Neural cell (in vitro differentiated cells): ENCODE results near the gene LHPP. TPM values are rescaled to one million over a fixed set of nuclear protein-coding genes. Genes with fewer than 3 reads are reported as not detected.

Source experiments
- H2AFZ ChIP-seq: fragments of 200-600, 300-800 bp; sonication (generic), shearing (Covaris generic); 2 replicates; pipeline ENCODE4 v1.6.0; 2014; ENCODE audit warnings: low read depth, mild to moderate bottlenecking, antibody characterized with exemption, low read length, moderate library complexity
- H3F3A ChIP-seq: fragments of 200-600 bp; shearing (Covaris generic); 2 replicates; pipeline ENCODE4 v1.6.1; 2016; ENCODE audit warnings: mild to moderate bottlenecking, moderate library complexity, mixed read lengths, antibody characterized with exemption, low read length; ENCODE audit not compliant: insufficient read depth, poor library complexity, severe bottlenecking
- H3K27ac ChIP-seq: fragments of 200-600, 300-800 bp; sonication (generic), shearing (Covaris generic); 2 replicates; pipeline ENCODE4 v1.5.1; 2014; ENCODE audit warnings: mild to moderate bottlenecking, low read length, moderate library complexity
- H3K27me3 ChIP-seq: fragments of 300-800, 200-600 bp; sonication (generic), shearing (Covaris generic); 2 replicates; pipeline ENCODE4 v1.6.0; 2014; ENCODE audit warnings: mild to moderate bottlenecking, low read depth, low read length, moderate library complexity; ENCODE audit not compliant: insufficient read depth
- H3K36me3 ChIP-seq: fragments of 300-800, 200-600 bp; sonication (generic), shearing (Covaris generic); 2 replicates; pipeline ENCODE4 v1.5.1; 2014; ENCODE audit warnings: mild to moderate bottlenecking, antibody characterized with exemption, low read length, moderate library complexity; ENCODE audit not compliant: insufficient read depth
- H3K4me2 ChIP-seq: fragments of 300-800, 200-600 bp; sonication (generic), shearing (Covaris generic); 2 replicates; pipeline ENCODE4 v1.6.0; 2014; ENCODE audit warnings: mild to moderate bottlenecking, low read length
- H3K4me3 ChIP-seq: fragments of 300-800, 200-600 bp; sonication (generic), shearing (Covaris generic); 2 replicates; pipeline ENCODE4 v1.5.1; 2014; ENCODE audit warnings: mild to moderate bottlenecking, low read length, moderate library complexity
- H3K79me2 ChIP-seq: fragments of 200-600 bp; shearing (Covaris generic); replicated peaks from 2 replicates; pipeline ENCODE4 v1.6.0; 2014; ENCODE audit warnings: mild to moderate bottlenecking, low read length, moderate library complexity; ENCODE audit not compliant: insufficient read depth
- H3K9ac ChIP-seq: fragments of 300-800, 200-600 bp; sonication (generic), shearing (Covaris generic); 2 replicates; pipeline ENCODE4 v1.6.1; 2016; ENCODE audit warnings: mild to moderate bottlenecking, low read length, mixed read lengths
- H3K9me2 ChIP-seq: fragments of 200-600 bp; shearing (Covaris generic); 2 replicates; pipeline ENCODE4 v1.6.1; 2016; ENCODE audit warnings: mild to moderate bottlenecking, low read length, mixed read lengths; ENCODE audit not compliant: insufficient read depth
- H3K9me3 ChIP-seq: fragments of 200-600, 300-800 bp; sonication (generic), shearing (Covaris generic); 2 replicates; pipeline ENCODE4 v1.6.1; 2016; ENCODE audit warnings: mild to moderate bottlenecking, mixed run types, low read length, moderate library complexity, mixed read lengths
- H4K20me1 ChIP-seq: fragments of 200-600 bp; shearing (Covaris generic); 2 replicates; pipeline ENCODE4 v1.6.1; 2016; ENCODE audit warnings: mild to moderate bottlenecking, mixed run types; ENCODE audit not compliant: insufficient read depth
- EP300 ChIP-seq: fragments of 450-650 bp; conservative IDR thresholded peaks from 2 replicates; pipeline ENCODE4 v1.6.1; 2014; ENCODE audit warnings: antibody characterized with exemption, mild to moderate bottlenecking, moderate library complexity; ENCODE audit not compliant: poor library complexity, severe bottlenecking
- EZH2 ChIP-seq: fragments of 200-600, 300-800 bp; shearing (Covaris generic), sonication (generic); IDR thresholded peaks from 2 replicates; pipeline ENCODE4 v1.6.1; 2014; ENCODE audit warnings: antibody characterized with exemption, low read length, borderline replicate concordance, mild to moderate bottlenecking; ENCODE audit not compliant: insufficient read depth, poor library complexity, severe bottlenecking
- MXI1 ChIP-seq: fragments of 450-650 bp; conservative IDR thresholded peaks from 2 replicates; pipeline ENCODE4 v1.6.1; 2014; ENCODE audit warnings: antibody characterized with exemption, mild to moderate bottlenecking; ENCODE audit not compliant: poor library complexity, severe bottlenecking
- POLR2AphosphoS5 ChIP-seq: IDR thresholded peaks from 2 replicates; pipeline ENCODE4 v1.6.1; 2012
- RAD21 ChIP-seq: fragments of 450-650 bp; conservative IDR thresholded peaks from 2 replicates; pipeline ENCODE4 v1.6.1; 2014; ENCODE audit warnings: antibody characterized with exemption, mild to moderate bottlenecking, moderate library complexity
- SMC3 ChIP-seq: fragments of 450-650 bp; conservative IDR thresholded peaks from 2 replicates; pipeline ENCODE4 v1.6.1; 2014; ENCODE audit warnings: antibody characterized with exemption, mild to moderate bottlenecking, moderate library complexity; ENCODE audit not compliant: poor library complexity
- TAF1 ChIP-seq: IDR thresholded peaks from 2 replicates; pipeline ENCODE4 v1.6.1; 2012; ENCODE audit warnings: low read depth
- polyA plus RNA-seq: library from polyadenylated mRNA; depleted of rRNA; stranded (reverse); fragments of >200 nt; gene quantifications from 2 replicates; pipeline ENCODE4 v1.2.3, GENCODE V29; 2014
- TF ChIP-seq, protein P1 (sequence below): IDR thresholded peaks from 2 replicates; pipeline ENCODE4 v1.6.1; 2012; ENCODE audit warnings: borderline replicate concordance
- TF ChIP-seq, protein P2 (sequence below): fragments of 450-650 bp; IDR thresholded peaks from 2 replicates; pipeline ENCODE4 v1.5.1; 2014; ENCODE audit warnings: antibody characterized with exemption, mild to moderate bottlenecking, moderate library complexity; ENCODE audit not compliant: poor library complexity, severe bottlenecking

The LHPP gene
- polyA plus RNA-seq, 1 donor from 2014 or later = 16.0 TPM

DNA sequence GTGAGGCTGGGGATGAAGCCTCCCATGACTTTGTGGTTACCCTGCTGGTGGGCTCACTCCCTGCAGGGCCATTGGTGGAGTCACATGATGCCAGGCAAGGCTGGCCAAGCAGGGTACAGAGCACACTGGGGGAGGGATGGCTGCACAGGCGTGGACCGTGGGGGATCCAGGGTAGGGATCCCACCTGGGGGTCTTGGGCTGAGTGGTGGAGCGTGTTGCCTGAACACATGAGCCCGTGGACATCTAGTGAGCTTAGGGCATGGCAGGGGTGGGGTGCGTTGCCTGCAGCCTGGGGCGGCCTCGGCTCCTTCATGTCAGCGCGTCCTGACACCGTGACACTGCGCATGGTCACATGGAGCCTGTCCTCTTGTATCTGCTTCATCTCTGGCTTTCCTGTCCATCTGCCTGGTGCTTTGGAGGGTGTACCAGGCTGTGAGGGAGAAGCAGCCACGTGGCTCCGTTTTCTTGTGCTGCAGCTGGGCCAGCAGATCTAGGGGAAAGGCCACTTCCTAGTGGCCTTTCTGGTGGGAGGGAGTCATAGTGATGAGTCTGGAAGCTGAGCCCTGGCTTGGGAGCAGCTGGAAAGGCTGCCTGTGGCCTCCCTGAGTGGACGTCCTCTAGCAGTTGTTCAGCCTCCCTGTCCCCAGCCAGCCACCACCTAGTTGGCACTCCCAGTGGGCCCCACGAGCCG is 96.2 kb downstream of the LHPP start:
- Histone ChIP-seq H3K36me3 (no peaks in the 10 kb centered on the region), H3K4me3 (no peak overlapping the region), H3K9ac (no peak overlapping the region), H3K9me3 (no peaks in the 10 kb centered on the region), H3K79me2 (no peaks in the 10 kb centered on the region), H4K20me1 (no peaks in the 10 kb centered on the region), H3K27me3 (no peaks in the 10 kb centered on the region), H2AFZ (no peak overlapping the region), H3K9me2 (no peaks in the 10 kb centered on the region), H3K27ac (no peak overlapping the region), H3K4me2 (no peak overlapping the region), H3F3A (no peaks in the 10 kb centered on the region)
- no peak for TF ChIP-seq RAD21
- TF ChIP-seq MXI1 = no peak
- TF ChIP-seq EZH2 = no peak
- TF ChIP-seq EP300 = no peak
- TF ChIP-seq SMC3 = no peak
- TF ChIP-seq, protein P1, sequence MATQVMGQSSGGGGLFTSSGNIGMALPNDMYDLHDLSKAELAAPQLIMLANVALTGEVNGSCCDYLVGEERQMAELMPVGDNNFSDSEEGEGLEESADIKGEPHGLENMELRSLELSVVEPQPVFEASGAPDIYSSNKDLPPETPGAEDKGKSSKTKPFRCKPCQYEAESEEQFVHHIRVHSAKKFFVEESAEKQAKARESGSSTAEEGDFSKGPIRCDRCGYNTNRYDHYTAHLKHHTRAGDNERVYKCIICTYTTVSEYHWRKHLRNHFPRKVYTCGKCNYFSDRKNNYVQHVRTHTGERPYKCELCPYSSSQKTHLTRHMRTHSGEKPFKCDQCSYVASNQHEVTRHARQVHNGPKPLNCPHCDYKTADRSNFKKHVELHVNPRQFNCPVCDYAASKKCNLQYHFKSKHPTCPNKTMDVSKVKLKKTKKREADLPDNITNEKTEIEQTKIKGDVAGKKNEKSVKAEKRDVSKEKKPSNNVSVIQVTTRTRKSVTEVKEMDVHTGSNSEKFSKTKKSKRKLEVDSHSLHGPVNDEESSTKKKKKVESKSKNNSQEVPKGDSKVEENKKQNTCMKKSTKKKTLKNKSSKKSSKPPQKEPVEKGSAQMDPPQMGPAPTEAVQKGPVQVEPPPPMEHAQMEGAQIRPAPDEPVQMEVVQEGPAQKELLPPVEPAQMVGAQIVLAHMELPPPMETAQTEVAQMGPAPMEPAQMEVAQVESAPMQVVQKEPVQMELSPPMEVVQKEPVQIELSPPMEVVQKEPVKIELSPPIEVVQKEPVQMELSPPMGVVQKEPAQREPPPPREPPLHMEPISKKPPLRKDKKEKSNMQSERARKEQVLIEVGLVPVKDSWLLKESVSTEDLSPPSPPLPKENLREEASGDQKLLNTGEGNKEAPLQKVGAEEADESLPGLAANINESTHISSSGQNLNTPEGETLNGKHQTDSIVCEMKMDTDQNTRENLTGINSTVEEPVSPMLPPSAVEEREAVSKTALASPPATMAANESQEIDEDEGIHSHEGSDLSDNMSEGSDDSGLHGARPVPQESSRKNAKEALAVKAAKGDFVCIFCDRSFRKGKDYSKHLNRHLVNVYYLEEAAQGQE = no peak
- TF ChIP-seq, protein P2, sequence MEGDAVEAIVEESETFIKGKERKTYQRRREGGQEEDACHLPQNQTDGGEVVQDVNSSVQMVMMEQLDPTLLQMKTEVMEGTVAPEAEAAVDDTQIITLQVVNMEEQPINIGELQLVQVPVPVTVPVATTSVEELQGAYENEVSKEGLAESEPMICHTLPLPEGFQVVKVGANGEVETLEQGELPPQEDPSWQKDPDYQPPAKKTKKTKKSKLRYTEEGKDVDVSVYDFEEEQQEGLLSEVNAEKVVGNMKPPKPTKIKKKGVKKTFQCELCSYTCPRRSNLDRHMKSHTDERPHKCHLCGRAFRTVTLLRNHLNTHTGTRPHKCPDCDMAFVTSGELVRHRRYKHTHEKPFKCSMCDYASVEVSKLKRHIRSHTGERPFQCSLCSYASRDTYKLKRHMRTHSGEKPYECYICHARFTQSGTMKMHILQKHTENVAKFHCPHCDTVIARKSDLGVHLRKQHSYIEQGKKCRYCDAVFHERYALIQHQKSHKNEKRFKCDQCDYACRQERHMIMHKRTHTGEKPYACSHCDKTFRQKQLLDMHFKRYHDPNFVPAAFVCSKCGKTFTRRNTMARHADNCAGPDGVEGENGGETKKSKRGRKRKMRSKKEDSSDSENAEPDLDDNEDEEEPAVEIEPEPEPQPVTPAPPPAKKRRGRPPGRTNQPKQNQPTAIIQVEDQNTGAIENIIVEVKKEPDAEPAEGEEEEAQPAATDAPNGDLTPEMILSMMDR = no peak
- TF ChIP-seq TAF1 = no peak
- TF ChIP-seq POLR2AphosphoS5 = no peak

DNA sequence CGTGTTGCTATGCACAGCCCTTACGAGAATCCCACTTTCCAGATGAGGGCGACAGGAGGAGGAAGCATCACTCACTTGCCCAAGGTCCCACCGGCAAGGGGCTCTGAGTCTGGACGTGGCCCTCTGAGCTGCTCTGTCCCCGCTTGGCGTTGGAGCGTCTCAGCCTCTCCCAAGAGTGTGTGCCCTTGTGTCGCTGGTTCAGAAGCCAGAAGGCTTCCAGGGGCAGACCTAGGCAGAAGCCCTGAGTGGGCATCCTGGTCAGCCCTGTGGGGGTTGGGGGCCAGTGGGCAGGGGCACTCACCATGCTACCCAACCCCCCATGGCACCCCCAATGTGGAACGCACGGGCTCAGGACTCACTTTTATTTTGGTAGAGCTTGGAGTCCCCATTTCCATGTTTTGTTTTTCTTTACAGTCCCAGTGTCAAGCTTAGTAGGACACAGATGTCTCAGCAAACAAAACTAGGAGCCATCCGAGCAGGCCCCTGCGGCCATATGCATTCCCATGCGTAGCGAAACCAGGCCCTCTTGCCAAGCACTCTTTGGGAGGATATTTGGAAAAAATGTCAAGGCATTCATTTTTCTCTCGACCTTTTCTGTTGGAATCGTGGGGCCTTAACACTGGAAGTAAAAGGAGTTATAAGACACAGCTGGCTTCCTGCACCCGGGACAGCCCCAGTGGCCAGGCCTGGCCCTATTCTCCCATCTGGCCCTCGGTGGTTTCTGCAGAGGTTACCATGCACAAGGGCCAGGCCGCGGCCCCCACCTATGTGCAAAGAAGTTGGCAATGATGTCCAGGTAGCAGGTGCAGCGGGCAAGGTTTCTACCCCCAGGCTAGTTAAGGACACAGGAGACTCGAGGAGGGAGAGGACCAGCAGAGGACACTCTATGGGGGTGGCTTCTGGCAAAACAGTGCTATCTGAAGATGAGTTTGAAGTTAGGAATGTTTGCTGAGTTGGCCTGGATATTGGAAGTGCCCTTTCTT is 97.0 kb downstream of the LHPP start:
- H3F3A ChIP-seq = no peaks in the 10 kb centered on the region
- no peak overlapping the region for H2AFZ ChIP-seq
- no peak overlapping the region for H3K27ac ChIP-seq
- H3K36me3 ChIP-seq = no peaks in the 10 kb centered on the region
- H3K9me3 ChIP-seq = no peaks in the 10 kb centered on the region
- no peaks in the 10 kb centered on the region for H4K20me1 ChIP-seq
- no peaks in the 10 kb centered on the region for H3K79me2 ChIP-seq
- H3K4me3 ChIP-seq = no peak overlapping the region
- H3K9ac ChIP-seq = no peak overlapping the region
- H3K27me3 ChIP-seq = no peaks in the 10 kb centered on the region
- TF ChIP-seq, protein P2 = no peak
- TF ChIP-seq RAD21 (no peak), TAF1 (no peak), EZH2 (no peak), SMC3 (no peak), MXI1 (no peak), EP300 (no peak), POLR2AphosphoS5 (no peak)
- TF ChIP-seq, protein P1 = no peak
- no peaks in the 10 kb centered on the region for H3K9me2 ChIP-seq
- no peak overlapping the region for H3K4me2 ChIP-seq
